Kidney epithelial cell (primary cell): Measurements from ENCODE around the gene SH3RF2. TPM values are rescaled to one million over a fixed set of nuclear protein-coding genes. Genes with fewer than 3 reads are reported as not detected.
A peak's percentile ranks its signal among the peaks of the same experiment; 100 is the strongest.

Source experiments
- DNase-seq: peaks from one replicate; pipeline ENCODE4 v3.0.0-alpha.2; 2010; ENCODE audit warnings: low read depth
- H3K27me3 ChIP-seq: 2 replicates; pipeline ENCODE4 v1.6.0; 2011; ENCODE audit warnings: low read length; ENCODE audit not compliant: control insufficient read depth, insufficient read depth
- H3K36me3 ChIP-seq: 2 replicates; pipeline ENCODE4 v1.5.1; 2011; ENCODE audit warnings: low read length; ENCODE audit not compliant: control insufficient read depth, insufficient read depth
- H3K4me3 ChIP-seq: 2 replicates; pipeline ENCODE4 v1.5.1; 2011; ENCODE audit warnings: low read depth, mild to moderate bottlenecking, control low read depth, low read length
- total RNA-seq: library from RNA; depleted of rRNA; stranded (reverse); fragments of >200 nt; gene quantifications from 2 replicates; pipeline ENCODE4 v1.2.3, GENCODE V29; 2015
- TF ChIP-seq, protein P1 (sequence below): IDR thresholded peaks from 2 replicates; pipeline ENCODE4 v1.5.1; 2011; ENCODE audit warnings: mild to moderate bottlenecking, moderate library complexity, low read length, control low read depth, inconsistent platforms; ENCODE audit not compliant: insufficient read depth, poor library complexity, severe bottlenecking

Gene SH3RF2
- total RNA-seq, 1 donor from 2014 or later = 10.3 TPM

DNA sequence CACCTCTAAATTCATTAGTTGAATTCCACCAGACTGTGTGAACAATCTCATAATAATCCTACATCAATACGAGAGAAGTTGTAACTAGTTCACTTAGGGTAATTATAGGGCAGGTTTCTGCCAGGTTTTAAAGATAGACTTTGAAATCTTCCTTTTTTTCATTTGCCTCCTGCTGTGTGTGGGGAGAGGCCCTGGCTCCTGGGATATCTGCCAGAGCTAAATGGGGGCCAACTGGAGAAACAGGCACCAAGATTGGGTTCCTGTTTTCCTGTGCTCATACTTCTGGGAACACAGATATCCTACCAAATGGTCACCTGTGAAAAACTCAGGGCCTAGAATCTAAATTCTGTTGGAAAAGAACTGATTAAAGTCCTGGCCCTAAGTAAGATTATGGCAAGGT is 42.3 kb downstream of the SH3RF2 start:
- TF ChIP-seq, protein P1, sequence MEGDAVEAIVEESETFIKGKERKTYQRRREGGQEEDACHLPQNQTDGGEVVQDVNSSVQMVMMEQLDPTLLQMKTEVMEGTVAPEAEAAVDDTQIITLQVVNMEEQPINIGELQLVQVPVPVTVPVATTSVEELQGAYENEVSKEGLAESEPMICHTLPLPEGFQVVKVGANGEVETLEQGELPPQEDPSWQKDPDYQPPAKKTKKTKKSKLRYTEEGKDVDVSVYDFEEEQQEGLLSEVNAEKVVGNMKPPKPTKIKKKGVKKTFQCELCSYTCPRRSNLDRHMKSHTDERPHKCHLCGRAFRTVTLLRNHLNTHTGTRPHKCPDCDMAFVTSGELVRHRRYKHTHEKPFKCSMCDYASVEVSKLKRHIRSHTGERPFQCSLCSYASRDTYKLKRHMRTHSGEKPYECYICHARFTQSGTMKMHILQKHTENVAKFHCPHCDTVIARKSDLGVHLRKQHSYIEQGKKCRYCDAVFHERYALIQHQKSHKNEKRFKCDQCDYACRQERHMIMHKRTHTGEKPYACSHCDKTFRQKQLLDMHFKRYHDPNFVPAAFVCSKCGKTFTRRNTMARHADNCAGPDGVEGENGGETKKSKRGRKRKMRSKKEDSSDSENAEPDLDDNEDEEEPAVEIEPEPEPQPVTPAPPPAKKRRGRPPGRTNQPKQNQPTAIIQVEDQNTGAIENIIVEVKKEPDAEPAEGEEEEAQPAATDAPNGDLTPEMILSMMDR = no peak
- no peaks in the 10 kb centered on the region for H3K36me3 ChIP-seq
- no peak overlapping the region for H3K4me3 ChIP-seq
- H3K27me3 ChIP-seq = no peaks in the 10 kb centered on the region
- DNase-seq = no peak

DNA sequence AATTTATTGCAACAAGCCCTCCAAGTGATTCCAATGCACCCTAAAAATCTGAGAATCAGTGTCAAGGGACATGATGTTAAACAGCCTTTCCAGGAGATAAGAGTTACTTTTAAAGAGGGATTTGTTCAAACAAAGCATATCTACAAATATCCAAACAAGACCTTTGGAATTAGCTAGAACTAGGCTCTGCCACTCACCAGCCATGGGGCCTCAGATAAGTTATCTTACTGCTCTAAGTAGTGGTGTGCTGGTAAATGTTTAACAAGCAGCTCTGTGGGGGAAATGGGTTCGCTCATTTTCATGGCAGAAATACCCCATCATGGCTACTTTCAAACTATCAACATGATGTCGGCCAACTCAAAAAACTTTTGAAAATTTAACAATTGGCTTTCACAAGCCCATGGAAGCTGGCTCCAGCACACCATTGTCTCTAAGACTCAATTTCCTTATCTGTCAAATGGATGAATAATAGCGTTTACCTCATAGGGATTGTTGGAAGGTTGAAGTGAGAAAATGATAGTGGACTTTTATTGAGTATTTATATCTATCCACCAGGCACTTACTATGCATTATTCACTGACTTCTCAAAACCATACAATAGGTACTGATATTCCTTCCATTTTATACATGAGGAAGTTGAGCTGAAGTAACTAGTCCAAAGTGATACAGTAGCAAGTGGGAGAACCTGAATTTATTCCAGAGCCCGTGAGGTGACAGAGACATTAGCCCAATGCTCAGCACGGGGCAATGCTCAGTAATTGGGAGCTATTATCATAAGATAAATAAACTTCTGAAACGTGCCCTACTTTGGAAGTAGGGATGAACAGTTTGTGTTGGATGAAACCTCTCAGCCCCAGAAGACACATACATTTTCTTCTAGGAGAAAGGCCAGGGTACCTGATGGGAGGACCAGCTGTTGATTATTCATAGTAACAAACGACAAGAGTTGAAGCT is 43.2 kb downstream of the SH3RF2 start:
- TF ChIP-seq, protein P1 = no peak
- no peak overlapping the region for H3K4me3 ChIP-seq
- DNase-seq = no peak
- H3K36me3 ChIP-seq = no peaks in the 10 kb centered on the region
- H3K27me3 ChIP-seq = no peaks in the 10 kb centered on the region

DNA sequence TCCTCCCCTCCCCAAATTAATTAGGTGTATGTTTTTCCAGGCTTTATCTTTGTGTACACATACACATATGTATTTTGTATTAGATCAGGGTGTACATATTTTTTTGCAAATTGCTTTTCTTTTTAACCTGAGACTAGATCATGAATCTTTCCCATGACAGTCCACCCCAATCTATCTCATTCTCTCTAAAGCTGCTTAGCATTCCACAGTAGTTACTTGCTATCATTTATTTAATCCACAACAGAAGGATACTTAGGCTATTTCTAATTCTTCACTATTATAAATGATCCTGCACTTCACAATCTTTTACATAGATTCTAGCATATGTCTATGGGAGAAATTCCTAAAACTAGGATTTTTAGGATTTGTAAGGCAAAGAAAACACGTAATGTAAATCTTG is 43.9 kb downstream of the SH3RF2 start:
- H3K36me3 ChIP-seq = no peaks in the 10 kb centered on the region
- TF ChIP-seq, protein P1 = no peak
- H3K4me3 ChIP-seq = no peak overlapping the region
- H3K27me3 ChIP-seq = no peaks in the 10 kb centered on the region
- DNase-seq = no peak

DNA sequence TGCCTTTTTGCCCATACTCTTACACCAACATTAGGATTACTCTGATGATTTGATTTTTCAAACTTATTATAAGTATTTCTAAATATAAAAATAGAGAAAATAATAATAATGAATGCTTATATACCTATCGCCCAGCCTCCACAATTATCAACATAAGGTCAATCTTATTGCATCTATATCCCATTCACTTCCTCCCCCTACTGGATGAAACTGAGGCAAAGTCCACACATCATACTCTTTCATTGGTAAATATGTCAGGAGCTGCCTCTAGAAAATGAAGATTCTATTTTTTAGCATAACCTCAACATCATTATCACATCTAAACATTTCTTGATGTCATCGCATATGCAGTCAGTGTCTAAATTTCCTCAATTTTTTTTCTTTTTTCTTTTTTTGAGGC is 44.3 kb downstream of the SH3RF2 start:
- H3K36me3 ChIP-seq = no peaks in the 10 kb centered on the region
- DNase-seq = no peak
- H3K4me3 ChIP-seq = no peak overlapping the region
- H3K27me3 ChIP-seq = no peaks in the 10 kb centered on the region
- TF ChIP-seq, protein P1 = no peak

DNA sequence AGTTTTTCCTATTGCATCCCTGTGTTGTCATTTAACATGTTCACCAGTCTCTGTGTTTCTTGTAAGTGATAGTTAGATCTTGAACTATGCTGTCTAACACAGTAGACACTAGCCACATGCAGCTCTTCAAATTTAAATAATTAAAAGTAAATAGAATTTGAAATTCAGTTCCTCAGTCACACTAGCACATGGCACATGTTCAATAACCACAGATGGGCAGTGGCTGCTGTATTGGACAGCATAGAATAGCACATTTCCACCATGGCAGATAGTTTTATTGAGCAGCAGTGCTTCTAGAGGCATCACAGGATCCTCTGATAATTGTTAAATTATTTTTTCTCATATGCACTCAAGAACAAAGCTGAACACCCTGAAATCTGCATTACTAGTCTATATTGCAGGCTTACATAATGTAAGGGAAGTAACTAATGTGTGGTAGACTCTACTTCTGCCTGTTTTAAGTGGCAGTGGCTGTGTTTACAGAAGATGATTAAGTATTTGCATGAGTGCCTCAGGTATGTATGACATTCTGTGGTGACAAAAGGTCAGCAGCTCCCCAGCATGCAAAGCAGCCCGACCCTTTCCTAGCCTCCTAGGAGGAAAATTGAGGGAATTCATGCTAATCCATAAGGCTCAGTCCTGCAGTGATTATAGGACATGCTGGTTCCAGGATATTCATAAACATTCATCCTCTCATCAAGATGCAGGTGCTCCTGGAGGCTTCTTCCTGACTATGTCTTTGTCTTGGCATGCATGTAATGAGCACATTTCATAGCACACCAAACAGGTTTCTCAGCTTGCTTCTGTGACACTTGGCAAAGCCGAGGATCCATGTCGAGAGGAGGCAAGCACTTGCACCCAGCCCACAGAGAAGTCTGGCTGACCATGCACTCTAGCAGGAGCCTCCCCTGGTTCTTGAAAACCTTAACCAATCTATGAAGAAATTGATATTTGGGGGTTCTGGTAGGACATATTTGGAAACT is 45.5 kb downstream of the SH3RF2 start:
- Histone ChIP-seq H3K27me3 (no peaks in the 10 kb centered on the region), H3K36me3 (no peaks in the 10 kb centered on the region), H3K4me3 (no peak overlapping the region)
- TF ChIP-seq, protein P1 = no peak
- peak; percentile 74 for DNase-seq
